SH-SY5Y (cell line): ENCODE data around the gene ADAM22.

ENCODE experiments used
- GATA2 ChIP-seq: IDR thresholded peaks from 2 replicates; pipeline ENCODE4 v1.6.1; 2011; ENCODE audit warnings: mild to moderate bottlenecking, low read depth, low read length
- GATA3 ChIP-seq: IDR thresholded peaks from 2 replicates; pipeline ENCODE4 v1.6.1; 2011; ENCODE audit warnings: low read depth, mild to moderate bottlenecking, low read length, moderate library complexity

ADAM22 gene

DNA sequence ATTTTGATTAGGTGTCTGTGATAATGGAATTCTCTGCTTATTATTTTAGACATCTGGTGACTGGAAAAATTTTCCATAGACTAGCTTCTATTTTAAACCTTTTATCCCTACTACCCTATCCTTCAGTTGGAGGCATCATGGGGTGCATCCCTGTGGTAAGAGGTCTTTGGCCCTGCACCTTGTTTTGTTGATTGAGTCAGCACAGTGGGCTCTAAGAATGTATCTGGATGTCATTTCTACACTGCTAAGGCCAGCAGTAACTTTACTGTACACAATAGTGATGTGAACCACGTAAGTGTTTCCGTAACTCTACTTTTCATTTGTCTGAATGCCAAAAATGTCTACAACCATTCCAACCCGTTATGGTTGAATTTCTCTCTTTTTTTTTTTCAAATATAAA lies 75.6 kb downstream of the ADAM22 start:
- TF ChIP-seq GATA2 (no peak), GATA3 (no peak)

DNA sequence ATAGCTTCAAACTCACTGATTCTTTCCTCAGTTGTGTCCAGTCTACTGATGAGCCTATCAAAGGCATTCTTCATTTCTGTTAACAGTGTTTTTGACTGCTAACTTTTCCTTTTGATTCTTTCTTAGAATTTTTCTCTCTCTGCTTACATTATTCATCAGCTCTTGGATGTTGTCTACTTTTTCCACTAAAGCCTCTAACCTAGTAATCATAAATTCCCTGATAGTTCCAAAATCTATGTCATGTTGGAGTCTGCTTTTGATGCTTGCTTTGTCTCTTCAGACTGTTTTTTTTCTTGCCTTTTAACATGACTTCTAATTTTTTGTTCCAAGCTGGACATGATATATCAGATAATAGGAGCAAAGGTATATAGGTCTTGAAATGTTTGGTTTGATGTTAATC lies 78.0 kb downstream of the ADAM22 start:
- no peak for TF ChIP-seq GATA3
- TF ChIP-seq GATA2, result no peak

DNA sequence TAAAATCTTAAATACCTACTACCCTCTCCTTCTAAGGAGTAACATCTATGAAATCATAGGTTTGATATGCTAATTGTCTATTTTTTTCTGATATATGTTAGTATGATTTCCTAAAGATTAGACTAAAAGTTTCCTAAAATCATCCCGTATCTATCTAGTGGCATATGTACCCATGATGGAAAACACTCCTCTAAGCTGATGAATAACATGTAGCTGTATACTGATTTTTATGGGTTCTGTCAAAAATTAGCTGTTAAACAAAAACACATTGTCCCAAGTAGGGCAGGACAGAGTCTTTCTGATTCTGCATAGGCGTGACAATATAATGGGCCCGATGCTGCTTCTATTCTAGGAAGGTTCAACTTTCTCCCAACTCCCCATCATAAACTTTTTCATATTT lies 79.9 kb downstream of the ADAM22 start:
- TF ChIP-seq GATA2 (no peak), GATA3 (0 out of 2 replicates have a peak, but pooled peaks have one; percentile 45)

DNA sequence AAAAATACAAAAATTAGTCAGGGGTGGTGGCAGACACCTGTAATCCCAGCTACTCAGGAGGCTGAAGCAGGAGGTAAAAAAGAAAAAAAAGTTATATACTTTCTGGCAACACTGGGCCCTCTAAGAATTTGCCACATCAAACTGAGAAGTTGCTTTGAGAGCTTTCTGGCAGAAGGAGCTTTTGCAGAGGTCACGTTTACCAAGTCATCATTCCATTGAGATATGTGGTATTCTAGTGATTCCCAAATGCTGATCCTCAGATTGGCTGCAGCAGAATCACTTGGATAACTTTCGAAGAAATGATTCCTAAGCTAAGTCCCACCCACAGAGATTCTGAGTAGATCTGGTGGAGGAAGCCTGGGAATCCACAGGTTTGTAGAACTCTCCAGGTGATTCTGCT lies 80.5 kb downstream of the ADAM22 start:
- no peak for TF ChIP-seq GATA2
- no peak for TF ChIP-seq GATA3

DNA sequence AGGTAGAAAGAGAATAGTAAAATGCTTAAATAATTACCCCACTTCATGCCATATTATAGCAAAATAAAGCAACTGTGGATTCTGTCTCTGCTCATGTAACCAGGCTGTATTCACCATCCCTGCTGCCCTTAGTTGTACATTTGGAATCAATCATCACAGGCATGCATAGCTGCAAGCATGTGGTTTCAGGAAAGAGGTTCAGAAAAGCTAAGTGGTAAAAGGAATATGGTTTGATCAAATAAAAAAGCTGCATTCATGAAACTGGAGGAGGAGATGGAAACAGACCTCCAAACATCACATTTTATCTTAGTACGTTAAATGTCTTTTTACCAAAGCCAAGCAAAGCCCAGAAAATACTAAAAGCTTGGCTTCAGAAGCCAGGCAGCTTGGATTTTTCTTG lies 81.3 kb downstream of the ADAM22 start:
- TF ChIP-seq GATA2, result no peak
- no peak for TF ChIP-seq GATA3

DNA sequence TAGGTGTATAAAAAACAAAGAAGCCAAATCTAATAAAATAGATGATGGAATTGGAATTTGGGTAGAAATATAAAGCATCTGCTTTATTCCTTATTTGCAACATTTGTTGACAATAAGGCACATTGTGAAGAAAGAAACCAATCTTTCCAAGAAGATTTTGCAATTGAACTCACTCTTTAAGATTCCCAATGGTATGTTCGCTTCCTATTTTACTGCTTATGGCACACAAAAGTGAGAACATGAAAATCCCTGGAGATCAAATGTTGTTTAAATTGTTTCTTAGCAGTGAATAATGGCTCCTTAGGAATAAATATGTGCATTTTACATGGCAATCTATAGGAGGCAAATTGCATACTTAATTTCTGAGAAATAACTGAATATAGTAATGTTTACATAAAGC lies 84.5 kb downstream of the ADAM22 start:
- TF ChIP-seq GATA3, result no peak

DNA sequence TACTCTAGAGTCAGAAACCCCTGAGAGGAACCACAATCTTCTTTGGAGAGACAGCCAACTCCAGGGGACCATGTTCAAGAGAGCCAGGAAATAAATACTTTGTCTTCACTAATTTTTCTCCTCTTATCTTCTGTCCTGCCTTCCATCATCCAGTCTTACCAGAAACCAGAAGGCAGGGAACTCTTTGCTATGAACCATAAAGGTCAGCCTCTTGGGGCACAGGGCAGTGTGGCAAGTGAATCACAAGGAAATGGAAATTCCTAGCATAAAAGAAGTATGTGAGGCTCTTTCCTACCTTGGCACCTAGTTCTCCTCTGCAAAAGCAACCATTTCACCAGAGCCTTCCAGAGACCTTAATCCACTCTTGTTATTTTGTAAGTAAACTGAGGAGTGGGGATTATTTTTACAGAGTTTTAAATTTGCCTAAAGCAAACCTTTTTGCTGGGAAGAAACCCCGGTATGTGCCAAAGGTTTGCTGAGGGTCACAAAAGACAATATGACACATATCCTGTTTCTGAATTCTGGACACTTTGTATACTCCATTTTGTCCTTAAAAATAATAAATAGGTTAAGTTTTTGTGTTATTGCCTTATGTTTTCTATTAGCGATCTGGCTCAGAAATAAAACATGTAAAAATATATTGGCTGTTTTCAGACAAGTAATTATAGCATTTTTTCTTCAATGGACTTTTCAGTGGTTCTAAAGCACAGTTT lies 87.1 kb downstream of the ADAM22 start:
- TF ChIP-seq GATA3 (no peak), GATA2 (no peak)

DNA sequence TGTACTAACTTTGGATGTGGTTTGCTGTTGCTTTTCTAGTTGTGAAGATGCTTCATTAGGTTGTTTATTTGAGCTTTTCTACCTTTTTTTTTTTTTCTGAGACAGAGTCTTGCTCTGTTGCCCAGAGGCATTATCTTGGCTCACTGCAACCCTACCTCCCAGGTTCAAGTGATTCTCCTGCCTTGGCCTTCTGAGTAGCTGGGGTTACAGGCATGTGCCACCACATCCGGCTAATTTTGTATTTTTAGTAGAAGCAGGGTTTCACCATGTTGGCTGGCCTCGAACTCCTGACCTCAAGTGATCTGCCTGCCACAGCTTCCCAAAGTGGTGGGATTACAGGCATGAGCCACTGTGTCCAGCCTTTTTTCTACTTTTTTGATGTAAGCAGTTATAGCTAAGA lies 93.7 kb downstream of the ADAM22 start:
- TF ChIP-seq GATA3, result no peak
- TF ChIP-seq GATA2, result no peak

DNA sequence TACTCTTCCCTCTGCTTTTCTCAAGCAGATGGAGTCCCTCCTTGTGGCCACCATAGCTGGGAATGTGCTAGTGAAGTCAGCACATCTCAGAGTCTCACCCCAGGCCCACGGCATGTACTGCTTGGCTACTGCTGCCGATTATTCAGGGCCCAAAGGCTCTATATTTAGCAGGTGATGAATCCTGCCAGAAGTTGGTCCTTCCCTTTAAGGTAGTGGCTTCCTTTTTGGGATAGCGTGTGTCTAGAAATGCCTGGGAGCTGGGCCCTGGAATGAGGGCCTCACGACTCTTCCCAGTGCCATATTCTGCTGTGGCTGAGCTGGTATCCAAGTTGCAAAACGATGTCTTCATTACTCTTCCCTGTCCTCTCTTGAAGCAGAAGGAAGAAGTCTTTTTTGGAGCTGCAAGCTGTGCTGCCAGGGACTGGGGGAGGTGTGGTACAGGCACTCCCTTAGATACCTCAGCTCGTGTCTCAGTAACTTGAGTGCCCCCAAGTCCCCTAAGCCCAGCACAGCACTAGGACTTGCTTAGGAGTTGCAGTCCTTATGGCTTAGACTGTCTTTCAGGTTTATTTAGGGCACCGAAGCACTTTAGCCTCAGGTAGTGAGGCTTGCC lies 100.1 kb downstream of the ADAM22 start:
- TF ChIP-seq GATA3 (no peak), GATA2 (no peak)

DNA sequence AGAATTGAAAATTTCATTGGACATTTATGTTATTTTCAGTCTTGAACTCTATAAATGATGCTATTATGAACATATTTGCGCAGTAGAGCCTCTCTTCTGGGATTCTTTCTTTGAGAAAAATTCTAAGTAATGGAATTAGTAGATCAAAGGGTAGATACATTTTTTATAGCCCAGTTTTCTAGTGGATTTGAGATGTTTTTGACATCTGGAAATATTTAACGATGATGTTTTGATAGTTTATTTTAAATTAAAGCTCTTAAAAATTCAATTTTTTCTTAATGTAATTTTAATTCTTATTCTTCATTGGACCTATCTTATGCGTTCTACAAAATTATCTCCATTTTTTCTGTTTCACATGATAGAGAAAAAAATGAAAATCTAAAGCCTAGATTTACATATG lies 103.0 kb downstream of the ADAM22 start:
- TF ChIP-seq GATA2, result no peak
- TF ChIP-seq GATA3, result peak; percentile 41; the same call in 1 of the 2 replicates

DNA sequence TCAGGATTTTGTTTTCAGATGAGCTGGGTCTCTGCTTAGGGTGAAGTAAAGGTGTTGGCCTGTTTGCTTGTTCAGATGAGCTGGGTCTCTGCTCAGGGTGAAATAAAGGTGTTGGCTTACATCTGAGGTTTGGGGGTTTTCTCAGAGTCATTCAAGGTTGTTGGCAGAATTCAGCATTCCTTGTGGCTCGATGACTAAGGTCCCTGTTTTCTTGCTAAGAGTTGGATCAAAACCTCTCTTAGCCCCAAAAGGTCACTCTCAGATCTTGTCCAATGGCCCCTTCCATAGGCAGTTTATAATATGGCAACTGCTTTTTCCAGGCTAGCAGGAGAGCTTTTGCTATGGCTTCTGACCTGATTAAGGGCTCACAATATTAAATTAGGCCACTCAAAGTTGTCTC lies 106.6 kb downstream of the ADAM22 start:
- TF ChIP-seq GATA2 (no peak), GATA3 (no peak)

DNA sequence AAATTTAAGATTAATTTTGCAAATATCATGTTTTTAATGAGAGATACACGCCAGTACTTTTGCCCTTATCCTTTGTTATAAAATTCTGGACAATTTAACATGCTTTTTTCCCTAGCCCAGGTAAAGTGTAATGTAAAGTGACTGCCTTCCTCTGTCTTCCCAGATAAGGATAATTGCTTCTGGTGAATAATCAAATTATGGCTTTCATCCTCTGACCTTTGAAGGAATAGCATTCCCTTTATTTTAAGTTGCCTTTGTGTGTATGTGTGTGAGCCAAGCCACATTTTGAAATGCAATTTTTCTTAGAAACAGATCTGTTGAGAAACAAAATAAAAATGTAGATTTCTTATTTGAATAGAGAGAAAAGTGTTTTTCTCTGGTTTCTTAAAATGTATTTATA lies 107.5 kb downstream of the ADAM22 start:
- TF ChIP-seq GATA2, result no peak
- TF ChIP-seq GATA3, result peak; percentile 30; the same call in 1 of the 2 replicates

DNA sequence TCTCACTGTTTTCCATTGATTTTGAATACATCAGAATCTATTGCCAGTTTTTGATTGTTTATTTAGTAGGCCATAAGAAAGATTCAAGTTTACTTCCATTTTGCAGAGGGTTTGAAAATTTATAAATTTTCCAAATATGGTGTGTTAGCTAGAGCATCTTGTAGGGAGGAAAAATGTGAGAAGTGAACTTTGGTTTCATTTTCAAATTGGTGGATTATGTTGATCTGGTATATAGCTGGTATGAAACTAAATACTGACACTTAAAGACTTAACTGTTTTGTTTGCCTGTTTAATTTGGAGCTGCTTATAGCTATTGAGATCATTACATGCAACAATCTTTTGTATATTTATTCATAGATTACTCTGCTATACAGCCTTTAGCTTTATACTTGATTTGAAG lies 108.1 kb downstream of the ADAM22 start:
- no peak for TF ChIP-seq GATA2
- TF ChIP-seq GATA3, result no peak

DNA sequence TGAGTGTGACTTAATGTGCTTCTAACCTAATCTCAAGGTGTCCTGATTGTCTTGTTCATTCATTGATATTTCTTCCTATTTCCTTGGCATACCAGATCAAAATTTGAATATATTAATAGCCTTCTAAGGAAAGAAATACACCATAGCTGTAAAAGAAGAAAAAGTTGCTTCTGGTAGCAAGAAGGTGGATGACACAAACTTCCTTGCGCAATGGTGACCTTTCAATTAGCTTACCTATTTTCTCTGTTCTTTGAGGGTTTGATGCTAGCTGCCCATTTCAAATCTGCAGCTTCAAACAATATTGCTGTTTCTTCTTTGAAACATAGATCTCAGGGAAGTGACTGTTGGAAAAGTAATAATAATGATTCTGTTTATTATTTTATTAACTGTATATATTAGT lies 108.8 kb downstream of the ADAM22 start:
- TF ChIP-seq GATA3, result no peak
- no peak for TF ChIP-seq GATA2

DNA sequence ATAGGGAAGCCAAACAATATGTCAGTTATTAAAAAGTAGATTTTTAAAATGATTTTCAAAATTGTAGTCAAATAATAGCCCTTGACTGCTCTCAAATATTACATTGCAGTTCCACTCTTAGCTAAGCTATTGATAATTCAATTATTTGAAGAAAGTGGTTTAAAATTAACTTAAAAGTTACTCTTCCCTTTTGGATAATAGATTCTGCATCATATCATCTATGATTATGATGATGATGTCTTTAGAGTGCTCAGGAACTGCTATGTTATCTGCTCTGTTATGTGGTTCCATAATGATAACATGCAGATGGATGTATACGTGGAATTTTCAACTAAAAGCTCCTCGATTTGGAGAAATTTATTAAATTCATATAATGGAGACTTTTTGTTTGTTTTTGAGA lies 110.0 kb downstream of the ADAM22 start:
- TF ChIP-seq GATA2 (no peak), GATA3 (peak; percentile 43; the same call in 1 of the 2 replicates)
